GM12864 (cell line): ENCODE results near the gene ERI3.

ENCODE experiments used
- DNase-seq: peaks from one replicate; pipeline ENCODE4 v3.0.0-alpha.2; 2011; ENCODE audit warnings: low read depth
- H3K4me3 ChIP-seq: 2 replicates; pipeline ENCODE4 v1.5.1; 2011; ENCODE audit warnings: mild to moderate bottlenecking, low read depth, low read length, control low read depth
- CTCF ChIP-seq: IDR thresholded peaks from 2 replicates; pipeline ENCODE4 v1.5.1; 2011; ENCODE audit warnings: low read depth, mild to moderate bottlenecking, moderate library complexity, low read length, control low read depth, inconsistent platforms; ENCODE audit errors: missing control alignments

ERI3 gene

GRCh38 chr1:44288883-44289282 lies 66.2 kb downstream of the ERI3 start:
- H3K4me3 ChIP-seq = no peak overlapping the region
- DNase-seq = no peak
- TF ChIP-seq CTCF = no peak

- no peak for TF ChIP-seq CTCF
- DNase-seq = no peak
Measured at GRCh38 chr1:44284184-44284583, 70.9 kb downstream of the ERI3 start.

GRCh38 chr1:44283524-44284173 lies 71.4 kb downstream of the ERI3 start:
- DNase-seq = no peak
- H3K4me3 ChIP-seq = no peak overlapping the region
- TF ChIP-seq CTCF = no peak

More at GRCh38 chr1:44284184-44284583, 70.9 kb downstream of the ERI3 start:
- no peak overlapping the region for H3K4me3 ChIP-seq

GRCh38 chr1:44282704-44283426 lies 72.2 kb downstream of the ERI3 start:
- TF ChIP-seq CTCF = no peak
- DNase-seq = no peak
- H3K4me3 ChIP-seq = no peak overlapping the region

- DNase-seq = no peak
- H3K4me3 ChIP-seq = no peak overlapping the region
- TF ChIP-seq CTCF = no peak
Measured at GRCh38 chr1:44281962-44282703, 72.9 kb downstream of the ERI3 start.

GRCh38 chr1:44276901-44277300 lies 78.2 kb downstream of the ERI3 start:
- DNase-seq = no peak

More at GRCh38 chr1:44276901-44277300, 78.2 kb downstream of the ERI3 start:
- no peak overlapping the region for H3K4me3 ChIP-seq
- no peak for TF ChIP-seq CTCF
